Measurements from ENCODE around the gene SND1. TPM values are rescaled to one million over a fixed set of nuclear protein-coding genes. Genes with fewer than 3 reads are reported as not detected.

Gene SND1
- total RNA-seq, 6 experiments from 2014 or later = 217 to 259 (median 247) TPM

- no peak for DNase-seq
- TF ChIP-seq CTCF (IDR thresholded peaks at IDR 0.05) = no peak
Measured at GRCh38 chr7:127759945-127760421, 108.0 kb downstream of the SND1 start.

GRCh38 chr7:127760436-127761031 is 108.5 kb downstream of the SND1 start:
- H3K4me1 Mint-ChIP-seq (ENCODE audit: low read depth) = peaks cover 1% of the 10 kb centered on the region
- no peak for TF ChIP-seq CTCF (IDR thresholded peaks at IDR 0.05)
- no peak for DNase-seq
- H3K27ac Mint-ChIP-seq = no peak overlapping the region
- no peak overlapping the region for H3K4me3 Mint-ChIP-seq
- no peaks in the 10 kb centered on the region for H3K9me3 Mint-ChIP-seq
- H3K27me3 Mint-ChIP-seq (ENCODE audit: insufficient read depth) = no peaks in the 10 kb centered on the region
- H3K36me3 Mint-ChIP-seq (ENCODE audit: low read depth) = peaks cover 10% of the 10 kb centered on the region

More at GRCh38 chr7:127759945-127760421, 108.0 kb downstream of the SND1 start:
- Mint-ChIP-seq H3K9me3 (no peaks in the 10 kb centered on the region), H3K4me3 (no peak overlapping the region), H3K4me1 (ENCODE audit: low read depth) (no peaks in the 10 kb centered on the region; the same call in none of the 2 replicates), H3K27ac (no peak overlapping the region), H3K27me3 (ENCODE audit: insufficient read depth) (no peaks in the 10 kb centered on the region), H3K36me3 (ENCODE audit: low read depth) (peaks cover 5% of the 10 kb centered on the region)

GRCh38 chr7:127761196-127761595 is 109.2 kb downstream of the SND1 start:
- H3K36me3 Mint-ChIP-seq (ENCODE audit: low read depth) = peaks cover 14% of the 10 kb centered on the region
- no peak for DNase-seq
- peaks cover 6% of the 10 kb centered on the region for H3K4me1 Mint-ChIP-seq (ENCODE audit: low read depth)
- H3K9me3 Mint-ChIP-seq = no peaks in the 10 kb centered on the region
- H3K4me3 Mint-ChIP-seq = no peak overlapping the region
- no peak for TF ChIP-seq CTCF (IDR thresholded peaks at IDR 0.05)
- no peaks in the 10 kb centered on the region for H3K27me3 Mint-ChIP-seq (ENCODE audit: insufficient read depth)
- no peak overlapping the region for H3K27ac Mint-ChIP-seq

- Mint-ChIP-seq H3K4me1 (ENCODE audit: low read depth) (peaks cover 39% of the 10 kb centered on the region), H3K4me3 (no peak overlapping the region), H3K9me3 (no peaks in the 10 kb centered on the region), H3K27ac (no peak overlapping the region), H3K36me3 (ENCODE audit: low read depth) (peaks cover 27% of the 10 kb centered on the region), H3K27me3 (ENCODE audit: insufficient read depth) (no peaks in the 10 kb centered on the region)
- no peak for TF ChIP-seq CTCF (IDR thresholded peaks at IDR 0.05)
- DNase-seq = no peak
Measured at GRCh38 chr7:127764681-127765080, 112.7 kb downstream of the SND1 start.

GRCh38 chr7:127765150-127765549 is 113.2 kb downstream of the SND1 start:
- H3K27ac Mint-ChIP-seq = no peak overlapping the region
- peaks cover 27% of the 10 kb centered on the region for H3K36me3 Mint-ChIP-seq (ENCODE audit: low read depth)
- no peak for DNase-seq
- peaks cover 44% of the 10 kb centered on the region for H3K4me1 Mint-ChIP-seq (ENCODE audit: low read depth)
- no peaks in the 10 kb centered on the region for H3K27me3 Mint-ChIP-seq (ENCODE audit: insufficient read depth)
- no peak for TF ChIP-seq CTCF (IDR thresholded peaks at IDR 0.05)
- no peaks in the 10 kb centered on the region for H3K9me3 Mint-ChIP-seq
- no peak overlapping the region for H3K4me3 Mint-ChIP-seq
